ENCODE results near the gene UBXN4.

DNA sequence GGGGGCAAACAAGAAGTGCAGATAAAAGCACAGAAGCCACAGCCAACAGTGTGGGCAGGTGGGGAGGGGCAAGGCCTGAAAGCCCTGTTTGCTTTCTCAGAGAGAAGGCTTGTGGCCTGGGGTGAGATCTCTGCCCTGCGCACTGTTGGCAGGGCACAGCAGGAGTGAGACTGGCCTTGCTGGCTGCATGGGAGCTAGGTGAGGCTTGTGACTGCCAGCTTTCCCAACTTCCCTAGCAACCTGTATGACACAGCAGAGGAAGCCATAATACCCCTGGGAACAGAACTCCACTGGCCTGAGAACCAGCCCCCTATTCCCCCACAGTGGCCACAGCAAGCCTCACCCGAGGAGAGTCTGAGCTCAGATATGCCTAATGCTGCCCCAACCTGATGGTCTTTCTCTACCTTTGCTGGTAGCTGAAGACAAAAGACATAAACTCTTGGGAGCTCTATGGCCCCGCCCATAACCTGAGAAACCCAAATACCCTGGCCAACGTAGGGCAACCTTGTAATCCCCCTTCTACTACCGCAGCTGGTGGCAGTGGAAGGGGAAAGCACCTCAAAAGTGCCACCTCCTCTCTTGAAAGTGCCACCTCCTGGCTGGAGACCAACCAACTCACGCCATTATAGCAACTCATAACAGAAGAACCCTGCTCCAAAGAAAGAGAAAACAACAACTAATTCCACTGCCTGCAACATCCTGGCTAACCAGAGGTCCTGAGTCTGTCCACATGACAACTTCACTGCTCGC is 50.9 kb downstream of the UBXN4 start:
- TF ChIP-seq, protein P1, sequence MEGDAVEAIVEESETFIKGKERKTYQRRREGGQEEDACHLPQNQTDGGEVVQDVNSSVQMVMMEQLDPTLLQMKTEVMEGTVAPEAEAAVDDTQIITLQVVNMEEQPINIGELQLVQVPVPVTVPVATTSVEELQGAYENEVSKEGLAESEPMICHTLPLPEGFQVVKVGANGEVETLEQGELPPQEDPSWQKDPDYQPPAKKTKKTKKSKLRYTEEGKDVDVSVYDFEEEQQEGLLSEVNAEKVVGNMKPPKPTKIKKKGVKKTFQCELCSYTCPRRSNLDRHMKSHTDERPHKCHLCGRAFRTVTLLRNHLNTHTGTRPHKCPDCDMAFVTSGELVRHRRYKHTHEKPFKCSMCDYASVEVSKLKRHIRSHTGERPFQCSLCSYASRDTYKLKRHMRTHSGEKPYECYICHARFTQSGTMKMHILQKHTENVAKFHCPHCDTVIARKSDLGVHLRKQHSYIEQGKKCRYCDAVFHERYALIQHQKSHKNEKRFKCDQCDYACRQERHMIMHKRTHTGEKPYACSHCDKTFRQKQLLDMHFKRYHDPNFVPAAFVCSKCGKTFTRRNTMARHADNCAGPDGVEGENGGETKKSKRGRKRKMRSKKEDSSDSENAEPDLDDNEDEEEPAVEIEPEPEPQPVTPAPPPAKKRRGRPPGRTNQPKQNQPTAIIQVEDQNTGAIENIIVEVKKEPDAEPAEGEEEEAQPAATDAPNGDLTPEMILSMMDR (conservative IDR thresholded peaks at IDR 0.05; ENCODE audit: low read length) = no peak
- TF ChIP-seq EZH2phosphoT487 (IDR thresholded peaks at IDR 0.05; ENCODE audit: borderline replicate concordance, low read depth, low read length) = no peak

All from OCI-LY7 (cell line).